GM18907 (cell line): ENCODE data around the gene POLR1C.
A peak's percentile ranks its signal among the peaks of the same experiment; 100 is the strongest.
"Not testable (repeated sequence)": the region's sequence is repeated elsewhere in the genome, so short reads cannot be mapped to it uniquely, and the experiment has no call there.

Source experiments
- ATAC-seq: cut with Tn5 transposase; IDR thresholded peaks from one replicate; pipeline ENCODE4 v1.9.1; 2021; ENCODE audit warnings: mild to moderate bottlenecking, moderate library complexity; ENCODE audit not compliant: unreplicated experiment

POLR1C gene

GRCh38 chr6:43508481-43509141 is 8.3 kb upstream of the POLR1C start:
- no peak for ATAC-seq

GRCh38 chr6:43509142-43509983 is 7.5 kb upstream of the POLR1C start:
- ATAC-seq, result no peak

- peak; percentile 50 for ATAC-seq
These were observed 6.7 kb upstream of the POLR1C start, which contains the start of gene LRRC73 for GRCh38 chr6:43509984-43510826. TSS of gene LRRC73 (minus strand) at chr6:43510346. CDS start at chr6:43509785, 561 bp downstream.

- ATAC-seq, result no peak
These were observed 6.1 kb upstream of the POLR1C start for GRCh38 chr6:43510827-43511163.

DNA sequence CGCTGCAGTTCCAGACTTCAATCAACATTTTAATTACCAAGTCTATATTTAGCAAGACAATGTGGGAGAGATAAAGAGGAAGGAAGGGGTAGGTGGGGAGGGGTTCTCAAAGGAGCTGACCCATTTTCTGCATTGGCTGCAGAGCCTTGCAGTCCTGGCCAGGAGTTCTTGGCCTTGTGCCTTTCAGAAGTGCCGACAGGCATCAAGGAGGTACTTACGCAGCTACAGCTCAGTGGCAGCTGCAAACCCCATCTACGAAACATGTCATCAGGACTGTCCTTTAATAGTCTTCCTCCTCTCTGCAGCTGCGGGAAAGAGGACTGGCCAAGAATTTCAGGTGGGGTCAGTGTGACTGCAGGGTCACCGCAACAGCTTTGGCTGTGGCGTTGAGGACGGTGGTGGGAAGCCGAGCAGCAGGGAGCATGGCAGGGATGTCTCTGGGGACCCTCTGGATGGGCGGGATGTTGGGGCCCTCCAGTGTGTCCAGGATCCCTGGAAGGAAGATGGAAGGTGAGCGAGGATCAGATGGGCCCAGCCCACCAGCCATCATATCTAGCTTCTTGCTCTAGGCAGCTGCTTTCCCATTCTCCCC is 5.0 kb upstream of the POLR1C start:
- ATAC-seq, result no peak

GRCh38 chr6:43515808-43516207 is 1.1 kb upstream of the POLR1C start:
- no peak for ATAC-seq

DNA sequence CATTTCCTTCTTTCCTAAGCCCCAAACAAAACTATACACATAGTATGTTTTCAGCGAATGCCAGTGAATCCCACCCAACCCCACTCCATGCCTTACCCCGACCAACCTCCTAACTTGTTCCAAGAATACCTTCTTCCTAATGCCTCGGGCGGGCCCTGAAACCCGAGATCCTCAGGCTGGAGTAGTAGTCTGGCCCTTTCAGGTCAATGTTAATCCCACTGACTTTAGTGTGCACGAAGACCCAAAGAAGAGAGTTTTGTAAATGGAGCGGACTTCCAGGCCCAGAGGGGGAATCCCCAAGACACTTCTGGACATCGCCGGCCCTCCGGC is 557 bp upstream of the POLR1C start:
- no peak for ATAC-seq

DNA sequence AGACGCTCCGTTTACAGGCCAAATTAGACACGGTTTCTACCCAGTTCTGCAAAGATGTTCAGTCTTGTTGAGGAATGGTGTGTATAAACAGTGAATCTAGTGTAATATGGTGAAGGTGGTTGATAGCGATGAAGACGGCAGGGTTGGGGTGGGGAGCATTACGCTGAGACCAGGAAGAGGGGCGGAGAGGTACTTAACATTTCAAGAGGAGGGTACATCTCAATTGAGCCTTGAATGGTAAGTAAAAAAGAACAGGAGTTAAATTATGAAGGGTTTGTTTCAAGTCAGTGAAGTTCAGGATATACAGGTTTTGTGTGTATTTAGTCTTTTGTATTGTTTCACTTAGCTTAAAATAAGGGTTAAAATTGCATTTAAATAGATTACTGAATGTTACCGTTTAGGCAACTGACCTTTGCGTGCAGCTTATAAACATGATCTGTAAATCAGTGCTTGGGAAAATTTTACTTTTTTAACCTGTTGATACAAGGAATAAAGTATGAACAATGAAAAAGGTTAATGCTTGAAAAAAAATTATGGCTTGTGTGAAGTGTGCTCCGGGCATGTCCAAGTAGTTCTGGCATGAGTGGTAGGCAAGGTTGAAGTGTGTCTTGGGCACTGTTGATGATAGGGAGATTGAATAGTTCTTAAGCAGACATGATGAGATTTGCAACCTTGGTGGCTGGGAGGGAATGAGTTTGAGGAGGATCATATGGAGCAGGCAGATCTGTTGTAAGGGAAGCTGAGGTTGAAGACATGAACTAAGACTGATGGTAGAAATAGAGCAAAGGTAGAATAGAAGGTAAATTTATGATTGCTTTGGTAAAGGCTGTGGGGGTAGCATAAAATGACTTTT is 842 bp downstream of the POLR1C start:
- ATAC-seq, result no peak

- no peak for ATAC-seq
These were observed 3.2 kb downstream of the POLR1C start for GRCh38 chr6:43520097-43520496.

- no peak for ATAC-seq
These were observed 4.9 kb downstream of the POLR1C start for GRCh38 chr6:43521836-43522235.

- ATAC-seq, result no peak
These were observed 5.8 kb downstream of the POLR1C start for GRCh38 chr6:43522547-43523261.

- ATAC-seq, result no peak
These were observed 6.4 kb downstream of the POLR1C start for GRCh38 chr6:43523284-43523683.

GRCh38 chr6:43524483-43524961 is 7.6 kb downstream of the POLR1C start:
- ATAC-seq, result no peak

- no peak for ATAC-seq
These were observed 15.3 kb downstream of the POLR1C start for GRCh38 chr6:43532201-43532600.

DNA sequence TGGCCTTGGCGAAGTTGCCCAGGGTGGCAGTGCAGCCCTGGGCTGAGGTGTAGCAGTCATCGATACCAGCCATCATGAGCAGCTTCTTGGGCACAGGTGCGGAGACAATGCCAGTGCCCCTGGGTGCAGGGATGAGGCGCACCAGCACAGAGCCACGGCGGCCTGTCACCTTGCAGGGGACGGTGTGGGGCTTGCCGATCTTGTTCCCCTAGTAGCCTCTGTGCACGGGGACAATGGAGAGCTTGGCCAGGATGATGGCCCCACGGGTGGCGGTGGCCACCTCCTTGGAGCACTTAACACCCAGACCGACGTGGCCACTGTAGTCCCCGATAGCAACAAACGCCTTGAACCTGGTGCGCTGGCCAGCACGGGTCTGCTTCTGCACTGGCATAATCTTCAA is 22.1 kb downstream of the POLR1C start:
- not testable (repeated sequence) for ATAC-seq

DNA sequence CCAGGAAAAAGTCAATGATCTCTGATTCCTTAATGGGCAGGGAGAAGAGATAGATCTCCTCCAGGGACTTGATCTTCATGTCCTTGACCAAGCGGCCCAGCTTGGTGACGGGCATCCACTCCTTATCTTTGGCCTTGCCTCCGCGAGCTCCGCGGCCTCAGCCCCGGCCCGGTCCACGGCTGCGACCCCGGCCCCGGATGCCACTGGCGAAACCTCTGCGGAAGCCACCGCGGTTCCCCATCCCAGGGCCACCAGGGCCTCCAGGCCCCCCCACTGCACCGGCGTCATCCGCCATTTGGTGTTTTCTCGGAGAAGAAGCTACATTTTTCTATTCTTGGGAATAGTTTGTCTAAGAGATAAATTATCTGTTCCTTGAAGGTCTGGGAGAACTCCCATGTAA is 22.5 kb downstream of the POLR1C start:
- not testable (repeated sequence) for ATAC-seq

- ATAC-seq, result no peak
These were observed 23.6 kb downstream of the POLR1C start for GRCh38 chr6:43540507-43540906.

GRCh38 chr6:43541774-43542471 is 25.0 kb downstream of the POLR1C start:
- no peak for ATAC-seq

- ATAC-seq, result no peak
These were observed 27.6 kb downstream of the POLR1C start for GRCh38 chr6:43544461-43544860.
